ENCODE results near the gene MIS12. TPM values are rescaled to one million over a fixed set of nuclear protein-coding genes. Genes with fewer than 3 reads are reported as not detected.

MIS12 gene, protein sequence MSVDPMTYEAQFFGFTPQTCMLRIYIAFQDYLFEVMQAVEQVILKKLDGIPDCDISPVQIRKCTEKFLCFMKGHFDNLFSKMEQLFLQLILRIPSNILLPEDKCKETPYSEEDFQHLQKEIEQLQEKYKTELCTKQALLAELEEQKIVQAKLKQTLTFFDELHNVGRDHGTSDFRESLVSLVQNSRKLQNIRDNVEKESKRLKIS
- 21.9 and 28.1 TPM in 2 replicates for total RNA-seq (ENCODE audit: low replicate concordance)
- long read RNA-seq, transcript MIS12-202 (2 exons, 2,204 nt), result major isoform, 104 of 142 reads
- long read RNA-seq, transcript MIS12-206 (3 exons, 2,691 nt), result minor isoform, 20 of 142 reads
- long read RNA-seq, partial matches to known transcripts, result 2 of 142 reads
- long read RNA-seq, other reads (novel, unspliced or antisense), result 13 of 142 reads

GRCh38 chr17:5486206-5487124 lies at the start of gene MIS12:
Gene MIS12, plus strand, starts transcription at chr17:5486566. Its CDS starts 2,297 bp downstream, at chr17:5488863.
- H3K27me3 Mint-ChIP-seq, result no peaks in the 10 kb centered on the region
- peaks cover 22% of the 10 kb centered on the region for H3K4me1 Mint-ChIP-seq (ENCODE audit: unreplicated experiment)
- H3K27ac Mint-ChIP-seq, result peak within 1 kb of the TSS; percentile 99
- peaks cover 47% of the 10 kb centered on the region for H3K36me3 Mint-ChIP-seq
- peak; percentile 97 for DNase-seq (ENCODE audit: extremely low spot score, unreplicated experiment)
- peak within 1 kb of the TSS; percentile 97 for H3K4me3 Mint-ChIP-seq
- H3K9me3 Mint-ChIP-seq, result no peaks in the 10 kb centered on the region
- TF ChIP-seq, protein P1, sequence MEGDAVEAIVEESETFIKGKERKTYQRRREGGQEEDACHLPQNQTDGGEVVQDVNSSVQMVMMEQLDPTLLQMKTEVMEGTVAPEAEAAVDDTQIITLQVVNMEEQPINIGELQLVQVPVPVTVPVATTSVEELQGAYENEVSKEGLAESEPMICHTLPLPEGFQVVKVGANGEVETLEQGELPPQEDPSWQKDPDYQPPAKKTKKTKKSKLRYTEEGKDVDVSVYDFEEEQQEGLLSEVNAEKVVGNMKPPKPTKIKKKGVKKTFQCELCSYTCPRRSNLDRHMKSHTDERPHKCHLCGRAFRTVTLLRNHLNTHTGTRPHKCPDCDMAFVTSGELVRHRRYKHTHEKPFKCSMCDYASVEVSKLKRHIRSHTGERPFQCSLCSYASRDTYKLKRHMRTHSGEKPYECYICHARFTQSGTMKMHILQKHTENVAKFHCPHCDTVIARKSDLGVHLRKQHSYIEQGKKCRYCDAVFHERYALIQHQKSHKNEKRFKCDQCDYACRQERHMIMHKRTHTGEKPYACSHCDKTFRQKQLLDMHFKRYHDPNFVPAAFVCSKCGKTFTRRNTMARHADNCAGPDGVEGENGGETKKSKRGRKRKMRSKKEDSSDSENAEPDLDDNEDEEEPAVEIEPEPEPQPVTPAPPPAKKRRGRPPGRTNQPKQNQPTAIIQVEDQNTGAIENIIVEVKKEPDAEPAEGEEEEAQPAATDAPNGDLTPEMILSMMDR (conservative IDR thresholded peaks at IDR 0.05), result no peak

GRCh38 chr17:5437721-5438317 lies 48.5 kb upstream of the MIS12 start:
- Mint-ChIP-seq H3K27ac (peak overlapping the region; percentile 89), H3K9me3 (no peaks in the 10 kb centered on the region), H3K36me3 (peaks cover 24% of the 10 kb centered on the region), H3K4me1 (ENCODE audit: unreplicated experiment) (peaks cover 23% of the 10 kb centered on the region), H3K27me3 (no peaks in the 10 kb centered on the region), H3K4me3 (peak overlapping the region; percentile 92)
- TF ChIP-seq, protein P1 (conservative IDR thresholded peaks at IDR 0.05), result no peak
- no peak for DNase-seq (ENCODE audit: extremely low spot score, unreplicated experiment)

- Mint-ChIP-seq H3K27me3 (no peaks in the 10 kb centered on the region), H3K4me3 (peak within 1 kb of the TSS; percentile 92), H3K36me3 (peaks cover 15% of the 10 kb centered on the region), H3K27ac (peak within 1 kb of the TSS; percentile 89), H3K9me3 (no peaks in the 10 kb centered on the region), H3K4me1 (ENCODE audit: unreplicated experiment) (peaks cover 23% of the 10 kb centered on the region)
- TF ChIP-seq, protein P1 (conservative IDR thresholded peaks at IDR 0.05), result peak; percentile 100
- DNase-seq (ENCODE audit: extremely low spot score, unreplicated experiment), result peak; percentile 97
These were observed 47.5 kb upstream of the MIS12 start, which contains the start of gene C1QBP for GRCh38 chr17:5438716-5439445. Gene C1QBP, minus strand, starts transcription at chr17:5439155. Its CDS starts 82 bp downstream, at chr17:5439073.

GRCh38 chr17:5439446-5439764 lies 47.0 kb upstream of the MIS12 start:
- Mint-ChIP-seq H3K4me1 (ENCODE audit: unreplicated experiment) (peaks cover 23% of the 10 kb centered on the region), H3K4me3 (peak overlapping the region; percentile 87), H3K9me3 (no peaks in the 10 kb centered on the region), H3K36me3 (peaks cover 13% of the 10 kb centered on the region), H3K27me3 (no peaks in the 10 kb centered on the region), H3K27ac (peak overlapping the region; percentile 83)
- TF ChIP-seq, protein P1 (conservative IDR thresholded peaks at IDR 0.05), result peak; percentile 52
- DNase-seq (ENCODE audit: extremely low spot score, unreplicated experiment), result no peak

GRCh38 chr17:5443728-5444127 lies 42.6 kb upstream of the MIS12 start:
- DNase-seq (ENCODE audit: extremely low spot score, unreplicated experiment), result no peak
- Mint-ChIP-seq H3K36me3 (peaks cover 14% of the 10 kb centered on the region), H3K4me1 (ENCODE audit: unreplicated experiment) (peaks cover 6% of the 10 kb centered on the region), H3K9me3 (no peaks in the 10 kb centered on the region), H3K4me3 (no peak overlapping the region), H3K27me3 (no peaks in the 10 kb centered on the region), H3K27ac (no peak overlapping the region)
- TF ChIP-seq, protein P1 (conservative IDR thresholded peaks at IDR 0.05), result no peak

All from type B pancreatic cell (in vitro differentiated cells).